ENCODE results near the gene OPRL1.

GRCh38 chr20:64115171-64115911 lies 35.5 kb downstream of the OPRL1 start:
- no peak for TF ChIP-seq CTCF (conservative IDR thresholded peaks at IDR 0.05 in 1 of 2, IDR thresholded peaks at IDR 0.05 in 1 of 2; ENCODE audit: extremely low read depth in 1 of 2, insufficient read depth in 1 of 2, low read depth in 1 of 2, low read length in 2 of 2)
- TF ChIP-seq EZH2 (IDR thresholded peaks at IDR 0.05; ENCODE audit: borderline replicate concordance, low read length), result no peak
